GM18507 (cell line): ENCODE data around the gene PLCXD1.
"Not testable (repeated sequence)": the region's sequence is repeated elsewhere in the genome, so short reads cannot be mapped to it uniquely, and the experiment has no call there.

ENCODE experiments used
- DNase-seq: peaks from one replicate; pipeline ENCODE4 v3.0.0; 2011; ENCODE audit warnings: low read depth; ENCODE audit not compliant: insufficient read length; ENCODE audit errors: extremely low spot score
- FAIRE-seq: peaks from 2 replicates; lab custom pipeline; 2011; peaks lifted over from hg19 to GRCh38; lab: Jason Lieb, UNC

The PLCXD1 gene, protein sequence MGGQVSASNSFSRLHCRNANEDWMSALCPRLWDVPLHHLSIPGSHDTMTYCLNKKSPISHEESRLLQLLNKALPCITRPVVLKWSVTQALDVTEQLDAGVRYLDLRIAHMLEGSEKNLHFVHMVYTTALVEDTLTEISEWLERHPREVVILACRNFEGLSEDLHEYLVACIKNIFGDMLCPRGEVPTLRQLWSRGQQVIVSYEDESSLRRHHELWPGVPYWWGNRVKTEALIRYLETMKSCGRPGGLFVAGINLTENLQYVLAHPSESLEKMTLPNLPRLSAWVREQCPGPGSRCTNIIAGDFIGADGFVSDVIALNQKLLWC

DNA sequence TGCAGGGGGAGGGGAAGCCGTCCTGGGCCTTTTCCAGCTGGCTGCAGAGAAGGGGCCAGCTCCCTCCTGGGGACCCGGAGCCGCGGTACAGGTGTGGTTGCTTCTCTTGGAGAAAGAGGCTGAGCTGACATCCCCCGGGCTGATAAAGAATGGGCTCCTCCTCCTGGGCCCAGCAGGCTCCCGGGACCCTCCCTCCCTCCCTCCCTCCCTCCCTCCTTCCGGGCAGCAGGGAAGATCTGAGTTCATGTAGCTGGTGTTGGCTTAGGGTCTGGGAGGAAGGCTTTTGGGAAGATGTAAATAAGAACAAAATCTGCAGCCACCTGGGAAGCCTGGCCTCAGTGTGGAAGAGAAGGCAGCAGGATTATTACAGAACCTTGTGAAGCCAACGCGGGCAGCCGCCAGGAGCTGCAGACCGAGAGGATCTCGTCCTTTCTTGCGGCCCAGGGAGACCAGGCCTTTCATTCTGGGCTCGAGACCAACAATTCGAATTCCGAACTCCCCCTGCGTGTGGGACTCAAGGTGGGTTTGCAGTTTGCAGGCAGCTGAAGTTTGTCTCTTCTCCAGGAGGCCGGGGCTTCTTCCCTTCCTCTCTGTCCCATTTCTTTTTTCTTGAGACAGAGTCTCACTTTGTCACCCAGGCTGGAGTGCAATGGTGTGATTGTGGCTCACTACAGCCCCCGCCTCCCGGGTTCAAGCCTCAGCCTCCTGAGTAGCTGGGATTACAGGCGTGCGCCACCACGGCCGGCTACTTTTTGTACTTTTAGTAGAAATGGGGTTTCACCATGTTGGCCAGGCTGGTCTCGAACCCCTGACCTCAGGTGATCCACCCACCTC is at the start of gene PLCXD1:
Gene PLCXD1 (plus strand): TSS at position 216 of the 834 bp plus-strand sequence. CDS start 2,807 bp downstream, outside the sequence.
- no peak for DNase-seq

GRCh38 chrX:231637-232277 is 49.4 kb upstream of the PLCXD1 start:
- not testable (repeated sequence) for FAIRE-seq, DNase-seq

More for the DNA sequence above, at the start of gene PLCXD1:
- FAIRE-seq = no peak

DNA sequence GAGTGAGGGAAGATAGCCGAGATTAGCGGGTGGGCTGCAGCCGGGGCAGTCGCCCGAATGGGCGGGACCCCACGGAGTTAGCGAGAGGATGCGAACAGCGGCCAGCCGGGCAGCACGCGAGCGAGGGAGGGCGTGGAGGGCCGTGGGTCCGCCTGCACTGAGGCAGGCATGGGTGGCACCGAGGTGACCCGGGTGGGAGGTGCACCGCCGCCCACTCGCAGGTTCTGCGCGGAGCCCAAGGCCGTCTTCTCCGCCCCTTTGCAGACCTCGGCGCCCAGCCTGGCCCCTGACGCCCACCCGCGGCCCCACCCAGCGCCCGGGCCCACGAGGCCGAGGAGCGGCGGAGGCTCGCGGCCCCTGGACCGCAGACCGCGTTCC is 48.9 kb upstream of the PLCXD1 start:
- DNase-seq, FAIRE-seq: not testable (repeated sequence)

- not testable (repeated sequence) for FAIRE-seq, DNase-seq
Observed at GRCh38 chrX:236201-236600, 45.0 kb upstream of the PLCXD1 start.

- DNase-seq = no peak
- FAIRE-seq = no peak
Observed at GRCh38 chrX:250965-251364, 30.2 kb upstream of the PLCXD1 start.

DNA sequence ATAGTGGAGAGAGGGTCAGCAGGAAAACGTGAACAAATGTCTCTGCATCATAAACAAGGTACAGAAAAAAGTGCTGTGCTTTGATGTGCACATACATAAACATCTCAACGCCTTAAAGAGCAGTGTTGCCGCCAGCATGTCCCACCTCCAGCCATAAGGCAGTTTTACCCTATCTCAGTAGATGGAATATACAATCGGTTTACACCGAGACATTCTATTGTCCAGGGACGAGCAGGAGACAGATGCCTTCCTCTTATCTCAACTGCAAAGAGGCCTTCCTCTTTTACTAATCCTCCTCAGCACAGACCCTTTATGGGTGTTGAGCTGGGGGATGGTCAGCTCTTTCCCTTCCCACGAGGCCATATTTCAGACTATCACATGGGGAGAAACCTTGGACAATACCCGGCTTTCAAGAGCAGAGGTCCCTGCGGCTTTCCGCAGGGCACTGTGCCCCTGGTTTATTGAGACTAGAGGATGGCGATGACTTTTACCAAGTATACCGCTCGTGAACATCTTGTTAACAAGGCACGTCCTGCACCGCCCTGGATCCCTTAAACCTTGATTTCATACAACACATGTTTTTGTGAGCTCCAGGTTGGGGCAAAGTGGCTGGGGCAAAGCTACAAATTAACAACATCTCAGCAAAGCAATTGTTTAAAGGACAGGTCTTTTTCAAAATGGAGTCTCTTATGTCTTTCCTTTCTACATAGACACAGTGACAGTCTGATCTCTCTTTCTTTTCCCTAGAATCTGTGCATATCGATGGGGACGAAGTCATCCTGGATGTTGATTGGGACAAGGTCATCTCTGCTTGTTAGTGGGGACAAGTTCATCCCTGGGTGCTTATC is 29.6 kb upstream of the PLCXD1 start:
- FAIRE-seq, DNase-seq: not testable (repeated sequence)

DNA sequence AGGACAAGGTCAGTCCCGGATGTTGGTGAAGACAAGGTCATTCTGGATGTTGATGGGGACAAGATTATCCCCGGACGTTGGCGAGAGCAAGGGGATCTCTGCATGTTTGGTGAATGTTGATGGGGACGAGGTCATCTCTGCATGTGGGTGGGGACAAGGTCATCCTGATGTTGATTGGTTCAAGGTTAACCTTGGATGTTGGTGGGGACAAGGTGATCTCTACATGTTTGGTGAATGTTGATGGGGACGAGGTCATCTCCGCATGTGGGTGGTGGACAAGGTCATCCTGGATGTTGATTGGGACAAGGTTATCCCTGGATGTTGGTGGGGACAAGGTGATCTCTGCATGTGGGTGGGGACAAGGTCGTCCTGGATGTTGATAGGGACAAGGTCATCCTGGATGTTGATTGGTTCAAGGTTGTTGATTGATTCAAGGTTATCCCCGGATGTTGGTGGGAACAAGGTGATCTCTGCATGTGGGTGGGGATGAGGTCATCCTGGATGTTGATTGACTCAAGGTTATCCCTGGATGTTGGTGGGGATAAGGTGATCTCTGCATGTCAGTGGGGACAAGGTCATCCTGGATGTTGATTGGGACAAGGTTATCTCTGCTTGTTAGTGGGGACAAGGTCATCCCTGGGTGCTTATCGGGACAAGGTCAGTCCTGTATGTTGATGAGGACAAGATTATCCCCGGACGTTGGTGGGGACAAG is 28.8 kb upstream of the PLCXD1 start:
- FAIRE-seq (no peak), DNase-seq (no peak)

- no peak for FAIRE-seq
Observed at GRCh38 chrX:252957-253291, 28.3 kb upstream of the PLCXD1 start.

DNA sequence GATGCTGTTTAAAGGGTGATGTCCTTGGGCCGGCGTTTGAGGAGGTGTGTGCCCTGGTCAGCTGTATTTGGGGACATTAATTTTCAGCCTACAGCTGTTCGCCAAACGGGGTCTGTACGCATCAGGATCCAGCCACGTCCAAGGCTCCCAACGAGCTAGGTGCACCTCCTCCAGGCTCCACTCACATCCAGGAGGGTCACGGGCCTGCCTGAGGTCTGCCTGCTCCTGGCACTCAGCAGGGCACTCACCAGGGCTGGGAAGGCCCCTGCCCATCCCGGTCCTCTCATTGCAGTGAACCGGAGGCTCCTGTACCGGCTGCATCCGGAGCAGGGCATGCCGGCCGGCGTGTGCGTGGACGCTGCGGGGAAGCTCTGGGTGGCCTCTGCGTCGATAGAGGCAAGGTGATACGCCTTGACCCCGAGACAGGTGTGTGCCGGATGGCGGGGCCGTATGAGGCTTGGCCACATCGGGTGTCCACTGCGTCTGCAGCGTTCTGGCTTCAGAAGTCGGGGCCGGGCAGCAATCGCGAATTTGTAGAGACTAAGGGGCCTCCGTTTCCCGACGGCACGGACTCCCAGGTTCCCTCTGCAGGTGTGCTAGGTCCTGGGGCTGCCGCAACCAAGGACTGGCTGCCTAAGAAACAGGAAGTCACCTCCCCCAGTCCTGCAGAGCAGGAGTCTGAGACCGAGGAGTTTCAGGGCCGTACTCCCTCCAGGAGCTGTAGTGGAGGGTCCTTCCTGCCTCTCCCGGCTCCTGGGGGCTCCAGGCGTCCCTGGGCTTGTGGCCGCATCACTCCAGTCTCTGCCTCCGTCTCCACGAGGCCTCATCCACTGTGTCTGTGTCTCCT is 27.5 kb upstream of the PLCXD1 start:
- DNase-seq (no peak), FAIRE-seq (no peak)

More at GRCh38 chrX:252957-253291, 28.3 kb upstream of the PLCXD1 start:
- DNase-seq = no peak

GRCh38 chrX:254630-255215 is 26.5 kb upstream of the PLCXD1 start:
- DNase-seq (no peak), FAIRE-seq (no peak)

DNA sequence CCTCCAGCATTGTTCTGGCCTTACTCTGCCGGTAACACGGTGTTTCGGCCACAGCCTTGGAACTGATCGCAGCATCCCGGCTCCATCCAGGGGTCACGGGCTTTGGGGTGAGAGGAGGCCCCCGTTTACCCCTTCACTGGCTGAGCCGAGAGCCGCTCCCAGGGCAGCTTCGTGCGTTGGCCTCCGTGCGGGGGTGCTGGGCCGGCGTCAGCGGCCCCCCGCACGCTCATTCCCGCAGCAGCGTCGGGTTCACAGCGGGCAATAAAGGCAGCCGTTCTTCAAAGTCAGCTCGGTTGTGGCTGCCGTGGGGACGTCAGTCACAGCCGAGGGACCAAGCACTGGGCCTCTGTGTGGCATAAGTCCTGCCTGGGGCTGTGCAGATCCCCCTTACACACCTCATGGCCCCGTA is 25.3 kb upstream of the PLCXD1 start:
- FAIRE-seq (no peak), DNase-seq (no peak)

DNA sequence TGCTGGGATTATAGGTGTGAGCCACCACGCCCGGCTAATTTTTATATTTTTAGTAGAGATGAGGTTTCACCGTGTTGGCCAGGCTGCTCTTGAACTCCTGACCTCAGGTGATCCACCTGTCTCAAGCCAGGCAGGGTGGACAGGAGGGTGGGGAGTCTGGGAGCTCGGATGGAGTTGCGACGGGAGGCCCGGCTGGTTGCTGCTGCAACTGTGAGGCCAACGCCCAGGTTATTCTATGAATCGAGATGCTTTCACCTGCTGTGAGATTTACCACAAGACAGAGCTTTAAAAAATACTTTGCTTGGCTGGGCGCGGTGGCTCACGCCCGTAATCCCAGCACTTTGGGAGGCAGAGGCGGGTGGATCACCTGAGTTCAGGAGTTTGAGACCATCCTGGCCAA is 24.1 kb upstream of the PLCXD1 start:
- FAIRE-seq, DNase-seq: not testable (repeated sequence)

DNA sequence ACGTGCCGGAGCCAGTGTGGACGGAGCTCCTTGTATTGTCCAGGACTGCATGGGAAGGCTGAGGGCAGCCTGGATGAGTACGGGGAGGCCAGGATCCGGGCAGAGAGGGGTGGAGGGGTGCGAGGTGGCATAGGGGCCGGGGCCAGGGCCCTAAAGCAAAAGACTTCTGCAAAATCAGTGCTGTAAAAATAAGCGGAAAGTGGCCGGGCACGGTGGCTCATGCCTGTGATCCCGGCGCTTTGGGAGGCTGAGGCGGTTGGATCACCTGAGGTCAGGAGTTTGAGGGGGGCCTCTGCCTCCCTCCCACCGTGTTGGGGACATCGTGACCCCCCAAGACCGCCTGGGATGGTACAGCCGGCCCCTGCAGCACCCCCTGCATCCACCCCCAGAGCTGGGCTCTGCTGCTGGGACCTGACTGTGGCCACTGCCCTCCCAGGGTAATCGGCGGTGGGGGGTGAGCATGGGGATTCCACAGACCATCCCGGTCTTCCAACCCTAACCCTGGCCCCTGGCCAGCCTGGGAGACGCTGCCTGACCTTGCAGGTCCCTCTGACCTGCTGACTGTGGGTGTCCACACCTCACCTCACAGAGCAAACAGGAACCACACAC is 23.4 kb upstream of the PLCXD1 start:
- FAIRE-seq = no peak
- no peak for DNase-seq

DNA sequence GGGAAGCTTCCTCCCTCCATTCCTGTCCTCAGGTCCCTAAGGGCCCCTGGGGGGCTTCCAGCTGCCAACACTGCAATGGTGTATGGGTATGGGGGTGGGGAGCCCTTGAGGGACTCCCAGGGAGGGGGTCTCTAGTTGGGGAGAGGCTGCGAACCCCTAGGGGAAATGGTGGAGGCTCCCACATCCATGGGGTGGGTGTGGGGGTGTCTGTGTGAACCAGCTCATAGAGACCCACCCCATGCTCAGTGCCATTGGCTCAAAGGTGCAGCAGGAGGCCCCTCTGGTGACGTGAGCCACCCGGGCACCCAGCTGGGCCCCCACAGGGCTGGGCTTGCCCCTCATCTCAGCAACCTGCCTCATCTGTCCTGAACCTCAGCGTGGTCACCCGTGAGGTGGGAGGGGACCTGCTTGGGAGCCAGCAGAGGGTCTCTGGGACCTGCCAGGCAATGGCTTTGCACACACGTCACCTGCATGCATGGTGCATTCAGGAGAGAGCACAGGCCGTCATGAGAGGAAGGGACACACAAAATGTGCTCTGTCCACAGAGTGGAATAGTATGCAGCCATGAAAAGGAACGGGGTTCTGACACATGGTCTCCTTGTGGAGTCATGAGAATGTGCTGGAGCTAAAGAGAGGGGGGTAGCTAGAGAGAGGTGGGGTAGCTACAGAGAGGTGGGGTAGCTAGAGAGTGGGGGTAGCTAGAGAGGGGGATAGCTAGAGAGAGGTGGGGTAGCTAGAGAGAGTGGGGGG is 22.7 kb upstream of the PLCXD1 start:
- DNase-seq = no peak
- FAIRE-seq = no peak

DNA sequence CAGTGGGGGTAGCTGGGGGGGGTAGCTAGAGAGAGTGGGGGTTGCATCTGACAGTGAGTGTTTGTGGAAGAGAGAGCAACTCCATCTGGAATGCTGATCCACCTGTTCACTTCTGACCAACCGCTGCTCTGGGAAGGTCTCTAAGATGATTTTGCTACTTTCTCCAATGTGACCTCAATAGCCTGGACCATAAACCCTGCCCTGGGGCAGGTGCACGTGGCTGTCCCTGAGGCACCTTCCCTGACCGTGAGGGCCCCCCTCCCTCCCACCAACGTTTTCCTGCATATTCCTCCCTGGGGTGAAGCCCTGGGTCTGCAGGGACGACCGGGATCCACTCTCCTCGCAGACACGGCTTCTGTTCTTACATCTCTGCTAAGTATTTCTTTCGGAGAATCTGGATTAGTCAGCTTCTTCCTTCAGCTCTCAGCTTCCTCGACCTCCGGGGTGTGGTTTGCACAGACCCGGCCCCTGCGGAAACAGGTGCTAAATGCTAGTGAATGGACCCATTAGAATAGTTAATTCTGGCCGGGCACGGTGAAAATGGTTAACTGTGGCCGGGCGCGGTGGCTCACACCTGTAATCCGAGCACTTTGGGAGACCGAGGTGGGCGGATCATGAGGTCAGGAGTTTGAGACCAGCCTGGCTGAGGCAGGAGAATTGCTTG is 21.4 kb upstream of the PLCXD1 start:
- no peak for DNase-seq
- no peak for FAIRE-seq
